Neural cell (in vitro differentiated cells): Measurements from ENCODE around the gene ZDHHC9. TPM values are rescaled to one million over a fixed set of nuclear protein-coding genes. Genes with fewer than 3 reads are reported as not detected.

ENCODE experiments used
- H2AFZ ChIP-seq: fragments of 200-600, 300-800 bp; sonication (generic), shearing (Covaris generic); 2 replicates; pipeline ENCODE4 v1.6.0; 2014; ENCODE audit warnings: low read depth, mild to moderate bottlenecking, antibody characterized with exemption, low read length, moderate library complexity
- H3F3A ChIP-seq: fragments of 200-600 bp; shearing (Covaris generic); 2 replicates; pipeline ENCODE4 v1.6.1; 2016; ENCODE audit warnings: mild to moderate bottlenecking, moderate library complexity, mixed read lengths, antibody characterized with exemption, low read length; ENCODE audit not compliant: insufficient read depth, poor library complexity, severe bottlenecking
- H3K27ac ChIP-seq: fragments of 200-600, 300-800 bp; sonication (generic), shearing (Covaris generic); 2 replicates; pipeline ENCODE4 v1.5.1; 2014; ENCODE audit warnings: mild to moderate bottlenecking, low read length, moderate library complexity
- H3K27me3 ChIP-seq: fragments of 300-800, 200-600 bp; sonication (generic), shearing (Covaris generic); 2 replicates; pipeline ENCODE4 v1.6.0; 2014; ENCODE audit warnings: mild to moderate bottlenecking, low read depth, low read length, moderate library complexity; ENCODE audit not compliant: insufficient read depth
- H3K36me3 ChIP-seq: fragments of 300-800, 200-600 bp; sonication (generic), shearing (Covaris generic); 2 replicates; pipeline ENCODE4 v1.5.1; 2014; ENCODE audit warnings: mild to moderate bottlenecking, antibody characterized with exemption, low read length, moderate library complexity; ENCODE audit not compliant: insufficient read depth
- H3K4me2 ChIP-seq: fragments of 300-800, 200-600 bp; sonication (generic), shearing (Covaris generic); 2 replicates; pipeline ENCODE4 v1.6.0; 2014; ENCODE audit warnings: mild to moderate bottlenecking, low read length
- H3K4me3 ChIP-seq: fragments of 300-800, 200-600 bp; sonication (generic), shearing (Covaris generic); 2 replicates; pipeline ENCODE4 v1.5.1; 2014; ENCODE audit warnings: mild to moderate bottlenecking, low read length, moderate library complexity
- H3K79me2 ChIP-seq: fragments of 200-600 bp; shearing (Covaris generic); replicated peaks from 2 replicates; pipeline ENCODE4 v1.6.0; 2014; ENCODE audit warnings: mild to moderate bottlenecking, low read length, moderate library complexity; ENCODE audit not compliant: insufficient read depth
- H3K9ac ChIP-seq: fragments of 300-800, 200-600 bp; sonication (generic), shearing (Covaris generic); 2 replicates; pipeline ENCODE4 v1.6.1; 2016; ENCODE audit warnings: mild to moderate bottlenecking, low read length, mixed read lengths
- H3K9me2 ChIP-seq: fragments of 200-600 bp; shearing (Covaris generic); 2 replicates; pipeline ENCODE4 v1.6.1; 2016; ENCODE audit warnings: mild to moderate bottlenecking, low read length, mixed read lengths; ENCODE audit not compliant: insufficient read depth
- H3K9me3 ChIP-seq: fragments of 200-600, 300-800 bp; sonication (generic), shearing (Covaris generic); 2 replicates; pipeline ENCODE4 v1.6.1; 2016; ENCODE audit warnings: mild to moderate bottlenecking, mixed run types, low read length, moderate library complexity, mixed read lengths
- H4K20me1 ChIP-seq: fragments of 200-600 bp; shearing (Covaris generic); 2 replicates; pipeline ENCODE4 v1.6.1; 2016; ENCODE audit warnings: mild to moderate bottlenecking, mixed run types; ENCODE audit not compliant: insufficient read depth
- CTCF ChIP-seq: fragments of 450-650 bp; IDR thresholded peaks from 2 replicates; pipeline ENCODE4 v1.5.1; 2014; ENCODE audit warnings: antibody characterized with exemption, mild to moderate bottlenecking, moderate library complexity; ENCODE audit not compliant: poor library complexity, severe bottlenecking
- EP300 ChIP-seq: fragments of 450-650 bp; conservative IDR thresholded peaks from 2 replicates; pipeline ENCODE4 v1.6.1; 2014; ENCODE audit warnings: antibody characterized with exemption, mild to moderate bottlenecking, moderate library complexity; ENCODE audit not compliant: poor library complexity, severe bottlenecking
- EZH2 ChIP-seq: fragments of 200-600, 300-800 bp; shearing (Covaris generic), sonication (generic); IDR thresholded peaks from 2 replicates; pipeline ENCODE4 v1.6.1; 2014; ENCODE audit warnings: antibody characterized with exemption, low read length, borderline replicate concordance, mild to moderate bottlenecking; ENCODE audit not compliant: insufficient read depth, poor library complexity, severe bottlenecking
- MXI1 ChIP-seq: fragments of 450-650 bp; conservative IDR thresholded peaks from 2 replicates; pipeline ENCODE4 v1.6.1; 2014; ENCODE audit warnings: antibody characterized with exemption, mild to moderate bottlenecking; ENCODE audit not compliant: poor library complexity, severe bottlenecking
- POLR2AphosphoS5 ChIP-seq: IDR thresholded peaks from 2 replicates; pipeline ENCODE4 v1.6.1; 2012
- RAD21 ChIP-seq: fragments of 450-650 bp; conservative IDR thresholded peaks from 2 replicates; pipeline ENCODE4 v1.6.1; 2014; ENCODE audit warnings: antibody characterized with exemption, mild to moderate bottlenecking, moderate library complexity
- REST ChIP-seq: IDR thresholded peaks from 2 replicates; pipeline ENCODE4 v1.6.1; 2012; ENCODE audit warnings: borderline replicate concordance
- SMC3 ChIP-seq: fragments of 450-650 bp; conservative IDR thresholded peaks from 2 replicates; pipeline ENCODE4 v1.6.1; 2014; ENCODE audit warnings: antibody characterized with exemption, mild to moderate bottlenecking, moderate library complexity; ENCODE audit not compliant: poor library complexity
- TAF1 ChIP-seq: IDR thresholded peaks from 2 replicates; pipeline ENCODE4 v1.6.1; 2012; ENCODE audit warnings: low read depth
- polyA plus RNA-seq: library from polyadenylated mRNA; depleted of rRNA; stranded (reverse); fragments of >200 nt; gene quantifications from 2 replicates; pipeline ENCODE4 v1.2.3, GENCODE V29; 2014

ZDHHC9 gene
- polyA plus RNA-seq, 1 donor from 2014 or later, result 24.9 TPM

- no peaks in the 10 kb centered on the region for H3K36me3 ChIP-seq
- H3K9me3 ChIP-seq, result no peaks in the 10 kb centered on the region
- H3K79me2 ChIP-seq, result no peaks in the 10 kb centered on the region
- H3K4me2 ChIP-seq, result no peak overlapping the region
- no peak overlapping the region for H3K9ac ChIP-seq
- no peak overlapping the region for H2AFZ ChIP-seq
- H3K4me3 ChIP-seq, result no peak overlapping the region
- no peaks in the 10 kb centered on the region for H3K9me2 ChIP-seq
- TF ChIP-seq RAD21 (no peak), EZH2 (no peak), CTCF (no peak), POLR2AphosphoS5 (no peak), SMC3 (no peak), TAF1 (no peak), EP300 (no peak), MXI1 (no peak), REST (no peak)
- H3K27ac ChIP-seq, result no peak overlapping the region
- no peaks in the 10 kb centered on the region for H3K27me3 ChIP-seq
- no peaks in the 10 kb centered on the region for H4K20me1 ChIP-seq
- no peaks in the 10 kb centered on the region for H3F3A ChIP-seq
Measured at GRCh38 chrX:129876771-129877305, 33.2 kb upstream of the ZDHHC9 start.

- Histone ChIP-seq H3K4me3 (no peak overlapping the region), H3K36me3 (no peaks in the 10 kb centered on the region), H3F3A (no peaks in the 10 kb centered on the region), H3K4me2 (no peak overlapping the region), H3K79me2 (no peaks in the 10 kb centered on the region), H3K27me3 (no peaks in the 10 kb centered on the region), H3K9me3 (no peaks in the 10 kb centered on the region), H3K9ac (no peak overlapping the region), H4K20me1 (no peaks in the 10 kb centered on the region), H2AFZ (no peak overlapping the region), H3K27ac (no peak overlapping the region), H3K9me2 (no peaks in the 10 kb centered on the region)
- TF ChIP-seq RAD21, result no peak
- no peak for TF ChIP-seq SMC3
- no peak for TF ChIP-seq POLR2AphosphoS5
- no peak for TF ChIP-seq TAF1
- TF ChIP-seq EP300, result no peak
- TF ChIP-seq EZH2, result no peak
- TF ChIP-seq CTCF, result no peak
- TF ChIP-seq REST, result no peak
- no peak for TF ChIP-seq MXI1
Measured at GRCh38 chrX:129875669-129876068, 32.0 kb upstream of the ZDHHC9 start.
